Heart left ventricle (tissue), 16 donors: ENCODE results near the gene VILL. TPM values are rescaled to one million over a fixed set of nuclear protein-coding genes. Genes with fewer than 3 reads are reported as not detected.

Source experiments
- ATAC-seq, 4 donors: fragments of 200-7000 bp; cut with Tn5 transposase; one replicate each; pipeline ENCODE4 v1.9.1; 2020 to 2022; ENCODE audit warnings: moderate library complexity in 4 of 4, mild to moderate bottlenecking in 3 of 4, moderate number of reproducible peaks in 1 of 4
- DNase-seq, 5 donors: peaks; one replicate each; pipeline ENCODE4 v3.0.0-alpha.2; 2020
- H3K27ac ChIP-seq, 12 donors: fragments of 200-600 bp; sonication (generic) in 4 of 12; one replicate each; pipeline versions ENCODE4 v1.5.0 to v1.8.0; 2016 to 2022; ENCODE audit warnings: mild to moderate bottlenecking in 2 of 12
- H3K27me3 ChIP-seq, 9 donors: fragments of 200-600 bp; sonication (generic) in 2 of 9; one replicate each; pipeline versions ENCODE4 v1.5.1 to v1.8.0; 2016 to 2022; ENCODE audit warnings: mild to moderate bottlenecking in 3 of 9
- H3K36me3 ChIP-seq, 9 donors: fragments of 200-600 bp; sonication (generic) in 2 of 9; one replicate each; pipeline versions ENCODE4 v1.5.0 to v1.8.0; 2018 to 2022; ENCODE audit warnings: mild to moderate bottlenecking in 2 of 9
- H3K4me1 ChIP-seq, 12 donors: fragments of 200-600 bp; sonication (generic) in 4 of 12; one replicate each; pipeline versions ENCODE4 v1.5.0 to v1.8.0; 2016 to 2022; ENCODE audit warnings: mild to moderate bottlenecking in 3 of 12
- H3K4me3 ChIP-seq, 12 donors: fragments of 200-600 bp; sonication (generic) in 4 of 12; one replicate each; pipeline versions ENCODE4 v1.5.0 to v1.8.0; 2017 to 2022; ENCODE audit warnings: mild to moderate bottlenecking in 9 of 12, moderate library complexity in 4 of 12
- H3K9me3 ChIP-seq, 12 donors: fragments of 200-600 bp; sonication (generic) in 4 of 12; one replicate each; pipeline versions ENCODE4 v1.5.0 to v1.8.0; 2016 to 2022; ENCODE audit warnings: mild to moderate bottlenecking in 1 of 12
- POLR2A ChIP-seq, 2 donors: fragments of 450-650 bp; IDR thresholded peaks; one replicate each; pipeline ENCODE4 v1.6.1; 2017; ENCODE audit warnings: antibody characterized with exemption in 2 of 2, mild to moderate bottlenecking in 2 of 2, moderate library complexity in 2 of 2
- WGBS, 4 donors: extraction: QIAGEN DNeasy Blood & Tissue Kit in 2 of 4; methylation state at CpG; one replicate each; pipeline versions ENCODE4 v1.1.5 to v1.1.7; 2013 to 2018; 5-methylcytosine and 5-hydroxymethylcytosine counted together
- intact Hi-C, 10 donors: fragments of 100-400 bp; cut with DNase I; formaldehyde crosslinking; loops; one replicate each; pipeline versions ENCODE4 v1.11.1 to v1.14.2; 2022
- polyA plus RNA-seq, 2 donors: library from polyadenylated mRNA; stranded (reverse); fragments of 200-250 nt; gene quantifications; one replicate each; pipeline ENCODE4 v1.2.3, GENCODE V29; 2013
- total RNA-seq, 9 donors: library from RNA; depleted of rRNA in 2 of 9; stranded (reverse); fragments of >200 nt in 2 of 9; fragmentation: NEBNext Ultra II Directional in 3 of 9; extraction: Animal tissue kit (Norgen Biotek cat#: 25700) in 3 of 9; gene quantifications; one replicate each; pipeline versions ENCODE4 v1.1.0 to v1.2.4, GENCODE V29; 2016 to 2023
- TF ChIP-seq, protein P1 (sequence below), 12 donors: fragments of 200-600 bp; sonication (generic) in 4 of 12; IDR thresholded peaks; one replicate each; pipeline versions ENCODE4 v1.5.0 to v1.8.0; 2018 to 2022; ENCODE audit warnings: antibody characterized with exemption in 12 of 12, mild to moderate bottlenecking in 5 of 12
- donor health status: ischemic (EF 13 %, LVEDD 7.1; RV severe dilation, severe dysfunction).
- donor health status: healthy with polysubstance abuse.
- donor health status: DM: no; HTN: yes; CAD: no.
- donor health status: DM: no; HTN: no; CAD: no.
- donor health status: ischemic (EF 25% LVEDD 6.9; RV normal size, moderate dysfunction).
- donor health status: ischemic (EF 25% LVEDD 5.7; RV mildly dilated, moderate dysfunction).
- donor health status: healthy.
- donor health status: DM: yes; HTN: yes; CAD: no.
- donor health status: ischemic (EF 35%, LVEDD 5.7; RV mildly dilated, moderate dysfunction).
- donor health status: nonischemic (EF 11% LVEDD 7.7; RV severe dilation, severe dysfunction).
- donor health status: DM: yes; HTN: yes; CAD: no.
- donor health status: PGD.
- donor health status: ischemic (EF 29% LVEDD 5.4; RV normal size, mild dysfunction).
- donor health status: nonischemic (EF 23%, LVEDD 6.1; RV moderate dilation, normal function).

VILL gene
- total and polyA plus RNA-seq, 11 donors: 1.1 to 6.3 (median 2.7) TPM

GRCh38 chr3:37953226-37953625 lies 37.4 kb upstream of the VILL start:
- 93 to 100% (median 98%) methylated on average over 2 of the region's 2 CpGs for WGBS, 4 donors
- ATAC-seq: no peak

GRCh38 chr3:37953707-37954394 lies 36.7 kb upstream of the VILL start:
- ATAC-seq (no peak), DNase-seq (no peak)
- H3K4me3 ChIP-seq: no peak overlapping the region
- H3K36me3 ChIP-seq: peaks cover 0 to 18% (median 7%) of the 10 kb centered on the region in 9 donors
- H3K27ac ChIP-seq: peak overlapping the region in 6 of 12 donors; percentile 5 to 79 (median 10)
- H3K9me3 ChIP-seq: no peaks in the 10 kb centered on the region
- intact Hi-C loops: loop anchor here in 1 of 10 donors (1.0 kb wide), 1 partner anchor 8 kb away; no protein-coding TSS in a partner anchor
- TF ChIP-seq, protein P1, sequence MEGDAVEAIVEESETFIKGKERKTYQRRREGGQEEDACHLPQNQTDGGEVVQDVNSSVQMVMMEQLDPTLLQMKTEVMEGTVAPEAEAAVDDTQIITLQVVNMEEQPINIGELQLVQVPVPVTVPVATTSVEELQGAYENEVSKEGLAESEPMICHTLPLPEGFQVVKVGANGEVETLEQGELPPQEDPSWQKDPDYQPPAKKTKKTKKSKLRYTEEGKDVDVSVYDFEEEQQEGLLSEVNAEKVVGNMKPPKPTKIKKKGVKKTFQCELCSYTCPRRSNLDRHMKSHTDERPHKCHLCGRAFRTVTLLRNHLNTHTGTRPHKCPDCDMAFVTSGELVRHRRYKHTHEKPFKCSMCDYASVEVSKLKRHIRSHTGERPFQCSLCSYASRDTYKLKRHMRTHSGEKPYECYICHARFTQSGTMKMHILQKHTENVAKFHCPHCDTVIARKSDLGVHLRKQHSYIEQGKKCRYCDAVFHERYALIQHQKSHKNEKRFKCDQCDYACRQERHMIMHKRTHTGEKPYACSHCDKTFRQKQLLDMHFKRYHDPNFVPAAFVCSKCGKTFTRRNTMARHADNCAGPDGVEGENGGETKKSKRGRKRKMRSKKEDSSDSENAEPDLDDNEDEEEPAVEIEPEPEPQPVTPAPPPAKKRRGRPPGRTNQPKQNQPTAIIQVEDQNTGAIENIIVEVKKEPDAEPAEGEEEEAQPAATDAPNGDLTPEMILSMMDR (IDR thresholded peaks at IDR 0.05): no peak
- TF ChIP-seq POLR2A (IDR thresholded peaks at IDR 0.05): no peak
- no peaks in the 10 kb centered on the region for H3K27me3 ChIP-seq
- H3K4me1 ChIP-seq: peaks cover 0 to 56% (median 35%) of the 10 kb centered on the region in 12 donors
- WGBS, 4 donors: 53 to 71% (median 56%) methylated on average over 5 of the region's 5 CpGs

More at GRCh38 chr3:37953226-37953625, 37.4 kb upstream of the VILL start:
- Histone ChIP-seq H3K27ac (peak overlapping the region in 1 of 12 donors; percentile 5), H3K4me3 (no peak overlapping the region), H3K27me3 (no peaks in the 10 kb centered on the region), H3K9me3 (no peaks in the 10 kb centered on the region), H3K36me3 (peaks cover 0 to 19% (median 7%) of the 10 kb centered on the region in 9 donors), H3K4me1 (peaks cover 0 to 55% (median 35%) of the 10 kb centered on the region in 12 donors)
- intact Hi-C loops: no loop called here
- no peak for TF ChIP-seq POLR2A (IDR thresholded peaks at IDR 0.05)
- DNase-seq: no peak

DNA sequence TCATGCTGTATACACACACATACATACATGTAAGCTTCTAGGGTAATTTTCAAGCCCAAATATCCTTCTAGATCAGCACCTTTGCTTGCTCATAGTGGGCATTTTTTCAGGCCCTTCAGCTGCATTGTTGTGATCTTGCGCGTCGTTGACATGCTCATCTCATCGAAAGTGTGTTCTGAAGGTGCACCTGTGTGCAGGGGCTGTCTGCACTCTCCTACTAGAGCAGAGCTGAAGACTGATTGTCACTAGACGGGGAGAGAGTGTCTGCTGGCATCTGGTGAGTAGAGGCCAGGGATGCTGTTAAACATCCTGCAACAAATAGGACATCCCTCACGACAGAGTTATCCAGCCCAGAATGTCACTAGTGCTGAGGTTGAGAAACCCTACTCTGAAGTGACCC lies 35.7 kb upstream of the VILL start:
- TF ChIP-seq, protein P1 (IDR thresholded peaks at IDR 0.05): no peak
- H3K27me3 ChIP-seq: no peaks in the 10 kb centered on the region
- DNase-seq (no peak), ATAC-seq (no peak)
- intact Hi-C loops: loop anchor here in 1 of 10 donors (1.0 kb wide), 1 partner anchor 9 kb away; no protein-coding TSS in a partner anchor
- WGBS, 4 donors: 94 to 99% (median 95%) methylated on average over 6 of the region's 6 CpGs
- no peak overlapping the region for H3K4me3 ChIP-seq
- H3K9me3 ChIP-seq: no peaks in the 10 kb centered on the region
- peak overlapping the region in 1 of 12 donors; percentile 79 for H3K27ac ChIP-seq
- H3K36me3 ChIP-seq: peaks cover 0 to 25% (median 7%) of the 10 kb centered on the region in 9 donors
- peaks cover 0 to 52% (median 32%) of the 10 kb centered on the region in 12 donors for H3K4me1 ChIP-seq

- intact Hi-C loops: no loop called here
- ATAC-seq: peak in 3 of 4 donors; percentile 20 to 57 (median 38)
- TF ChIP-seq, protein P1 (IDR thresholded peaks at IDR 0.05): no peak
- Histone ChIP-seq H3K36me3 (peaks cover 0 to 24% (median 7%) of the 10 kb centered on the region in 9 donors), H3K27me3 (no peaks in the 10 kb centered on the region), H3K4me1 (peaks cover 0 to 49% (median 30%) of the 10 kb centered on the region in 12 donors), H3K4me3 (no peak overlapping the region), H3K9me3 (no peaks in the 10 kb centered on the region), H3K27ac (peak overlapping the region; percentile 37 to 79 (median 62))
- WGBS, 4 donors: 43 to 58% (median 47%) methylated on average over 3 of the region's 3 CpGs
- DNase-seq: no peak
Measured at GRCh38 chr3:37955918-37956707, 34.5 kb upstream of the VILL start.
